Measurements from ENCODE around the gene FGF18. TPM values are rescaled to one million over a fixed set of nuclear protein-coding genes. Genes with fewer than 3 reads are reported as not detected.

The FGF18 gene
- total and polyA plus RNA-seq, 2 experiments from 2014 or later = 0.56 to 0.86 TPM

DNA sequence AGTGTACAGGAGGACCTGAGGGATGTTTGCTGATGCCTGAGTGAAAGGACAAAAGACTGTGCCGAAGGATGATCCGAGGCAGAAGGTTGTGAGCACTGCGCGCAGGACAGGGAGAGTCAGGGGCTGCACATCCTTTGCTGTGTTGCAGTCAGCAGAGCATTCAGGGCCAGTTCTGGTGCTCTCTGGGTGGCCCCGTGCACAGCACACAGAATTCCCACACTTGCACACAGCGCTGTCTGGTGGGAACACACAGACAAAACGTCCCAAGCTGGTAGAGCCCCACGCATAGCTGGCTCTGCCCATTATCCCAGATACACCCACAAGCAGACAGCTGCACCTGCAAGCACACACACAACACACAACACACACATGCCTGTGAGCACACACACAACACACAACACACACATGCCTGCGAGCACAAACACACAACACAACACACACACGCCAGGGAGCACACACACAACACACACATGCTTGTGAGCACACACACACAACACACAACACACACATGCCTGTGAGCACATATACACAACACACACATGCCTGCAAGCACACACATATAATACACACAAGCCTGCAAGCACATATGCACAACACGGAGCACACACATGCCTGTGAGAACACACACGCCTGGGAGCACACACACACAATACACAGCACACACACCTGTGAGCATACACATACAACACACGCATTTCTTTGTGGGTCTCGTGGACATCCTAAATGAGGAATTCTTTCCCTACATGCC lies 74.4 kb downstream of the FGF18 start:
- Histone ChIP-seq H3K27ac (ENCODE audit: low read depth) (peak overlapping the region; percentile 53; the same call in 1 of the 2 replicates), H3K4me1 (ENCODE audit: insufficient read depth) (peaks cover 14% of the 10 kb centered on the region), H3K27me3 (ENCODE audit: insufficient read depth) (no peaks in the 10 kb centered on the region), H4K20me1 (replicated peaks; ENCODE audit: insufficient read depth) (no peaks in the 10 kb centered on the region), H3K9me2 (ENCODE audit: insufficient read depth) (no peaks in the 10 kb centered on the region), H3F3A (replicated peaks; ENCODE audit: low read depth) (0 out of 2 replicates have a peak, but pooled peaks cover 4% of the 10 kb centered on the region), H3K4me3 (no peak overlapping the region), H2AFZ (peak overlapping the region; percentile 87), H3K36me3 (ENCODE audit: insufficient read depth) (no peaks in the 10 kb centered on the region), H3K4me2 (peak overlapping the region; percentile 63; the same call in 1 of the 2 replicates), H3K79me2 (replicated peaks; ENCODE audit: insufficient read depth) (no peaks in the 10 kb centered on the region)
- H3K4me3 Mint-ChIP-seq = peak overlapping the region; percentile 18; the same call in 1 of the 3 replicates
- DNase-seq (ENCODE audit: low spot score) (no peak), ATAC-seq (no peak)
- H3K36me3 Mint-ChIP-seq (ENCODE audit: low read depth) = no peaks in the 10 kb centered on the region
- peak overlapping the region; percentile 92 for H3K27ac Mint-ChIP-seq
- no peak for TF ChIP-seq REST (IDR thresholded peaks at IDR 0.05; ENCODE audit: unreplicated experiment)
- TF ChIP-seq CTCF (conservative IDR thresholded peaks at IDR 0.05; ENCODE audit: low read depth in 2 of 2) = no peak
- no peak for TF ChIP-seq JUNB (IDR thresholded peaks at IDR 0.05; ENCODE audit: unreplicated experiment)
- TF ChIP-seq CREB1 (CRISPR knock-in tag; IDR thresholded peaks at IDR 0.05; ENCODE audit: low read depth) = no peak
- no peak for TF ChIP-seq ZNF331 (CRISPR knock-in tag; IDR thresholded peaks at IDR 0.05; ENCODE audit: low read depth)
- no peak for TF ChIP-seq POLR2AphosphoS5 (IDR thresholded peaks at IDR 0.05; ENCODE audit: low read depth)
- TF ChIP-seq STAT1 (IDR thresholded peaks at IDR 0.05; ENCODE audit: unreplicated experiment) = no peak
- TF ChIP-seq NANOG (IDR thresholded peaks at IDR 0.05; ENCODE audit: borderline replicate concordance) = no peak
- no peak for TF ChIP-seq EZH2phosphoT487 (IDR thresholded peaks at IDR 0.05; ENCODE audit: unreplicated experiment)
- TF ChIP-seq ETS1 (IDR thresholded peaks at IDR 0.05) = no peak
- no peak for TF ChIP-seq EZH2 (IDR thresholded peaks at IDR 0.05; ENCODE audit: low read depth, unreplicated experiment)
- no peak for TF ChIP-seq ZNF114 (CRISPR knock-in tag; IDR thresholded peaks at IDR 0.05)
- TF ChIP-seq, protein P1, sequence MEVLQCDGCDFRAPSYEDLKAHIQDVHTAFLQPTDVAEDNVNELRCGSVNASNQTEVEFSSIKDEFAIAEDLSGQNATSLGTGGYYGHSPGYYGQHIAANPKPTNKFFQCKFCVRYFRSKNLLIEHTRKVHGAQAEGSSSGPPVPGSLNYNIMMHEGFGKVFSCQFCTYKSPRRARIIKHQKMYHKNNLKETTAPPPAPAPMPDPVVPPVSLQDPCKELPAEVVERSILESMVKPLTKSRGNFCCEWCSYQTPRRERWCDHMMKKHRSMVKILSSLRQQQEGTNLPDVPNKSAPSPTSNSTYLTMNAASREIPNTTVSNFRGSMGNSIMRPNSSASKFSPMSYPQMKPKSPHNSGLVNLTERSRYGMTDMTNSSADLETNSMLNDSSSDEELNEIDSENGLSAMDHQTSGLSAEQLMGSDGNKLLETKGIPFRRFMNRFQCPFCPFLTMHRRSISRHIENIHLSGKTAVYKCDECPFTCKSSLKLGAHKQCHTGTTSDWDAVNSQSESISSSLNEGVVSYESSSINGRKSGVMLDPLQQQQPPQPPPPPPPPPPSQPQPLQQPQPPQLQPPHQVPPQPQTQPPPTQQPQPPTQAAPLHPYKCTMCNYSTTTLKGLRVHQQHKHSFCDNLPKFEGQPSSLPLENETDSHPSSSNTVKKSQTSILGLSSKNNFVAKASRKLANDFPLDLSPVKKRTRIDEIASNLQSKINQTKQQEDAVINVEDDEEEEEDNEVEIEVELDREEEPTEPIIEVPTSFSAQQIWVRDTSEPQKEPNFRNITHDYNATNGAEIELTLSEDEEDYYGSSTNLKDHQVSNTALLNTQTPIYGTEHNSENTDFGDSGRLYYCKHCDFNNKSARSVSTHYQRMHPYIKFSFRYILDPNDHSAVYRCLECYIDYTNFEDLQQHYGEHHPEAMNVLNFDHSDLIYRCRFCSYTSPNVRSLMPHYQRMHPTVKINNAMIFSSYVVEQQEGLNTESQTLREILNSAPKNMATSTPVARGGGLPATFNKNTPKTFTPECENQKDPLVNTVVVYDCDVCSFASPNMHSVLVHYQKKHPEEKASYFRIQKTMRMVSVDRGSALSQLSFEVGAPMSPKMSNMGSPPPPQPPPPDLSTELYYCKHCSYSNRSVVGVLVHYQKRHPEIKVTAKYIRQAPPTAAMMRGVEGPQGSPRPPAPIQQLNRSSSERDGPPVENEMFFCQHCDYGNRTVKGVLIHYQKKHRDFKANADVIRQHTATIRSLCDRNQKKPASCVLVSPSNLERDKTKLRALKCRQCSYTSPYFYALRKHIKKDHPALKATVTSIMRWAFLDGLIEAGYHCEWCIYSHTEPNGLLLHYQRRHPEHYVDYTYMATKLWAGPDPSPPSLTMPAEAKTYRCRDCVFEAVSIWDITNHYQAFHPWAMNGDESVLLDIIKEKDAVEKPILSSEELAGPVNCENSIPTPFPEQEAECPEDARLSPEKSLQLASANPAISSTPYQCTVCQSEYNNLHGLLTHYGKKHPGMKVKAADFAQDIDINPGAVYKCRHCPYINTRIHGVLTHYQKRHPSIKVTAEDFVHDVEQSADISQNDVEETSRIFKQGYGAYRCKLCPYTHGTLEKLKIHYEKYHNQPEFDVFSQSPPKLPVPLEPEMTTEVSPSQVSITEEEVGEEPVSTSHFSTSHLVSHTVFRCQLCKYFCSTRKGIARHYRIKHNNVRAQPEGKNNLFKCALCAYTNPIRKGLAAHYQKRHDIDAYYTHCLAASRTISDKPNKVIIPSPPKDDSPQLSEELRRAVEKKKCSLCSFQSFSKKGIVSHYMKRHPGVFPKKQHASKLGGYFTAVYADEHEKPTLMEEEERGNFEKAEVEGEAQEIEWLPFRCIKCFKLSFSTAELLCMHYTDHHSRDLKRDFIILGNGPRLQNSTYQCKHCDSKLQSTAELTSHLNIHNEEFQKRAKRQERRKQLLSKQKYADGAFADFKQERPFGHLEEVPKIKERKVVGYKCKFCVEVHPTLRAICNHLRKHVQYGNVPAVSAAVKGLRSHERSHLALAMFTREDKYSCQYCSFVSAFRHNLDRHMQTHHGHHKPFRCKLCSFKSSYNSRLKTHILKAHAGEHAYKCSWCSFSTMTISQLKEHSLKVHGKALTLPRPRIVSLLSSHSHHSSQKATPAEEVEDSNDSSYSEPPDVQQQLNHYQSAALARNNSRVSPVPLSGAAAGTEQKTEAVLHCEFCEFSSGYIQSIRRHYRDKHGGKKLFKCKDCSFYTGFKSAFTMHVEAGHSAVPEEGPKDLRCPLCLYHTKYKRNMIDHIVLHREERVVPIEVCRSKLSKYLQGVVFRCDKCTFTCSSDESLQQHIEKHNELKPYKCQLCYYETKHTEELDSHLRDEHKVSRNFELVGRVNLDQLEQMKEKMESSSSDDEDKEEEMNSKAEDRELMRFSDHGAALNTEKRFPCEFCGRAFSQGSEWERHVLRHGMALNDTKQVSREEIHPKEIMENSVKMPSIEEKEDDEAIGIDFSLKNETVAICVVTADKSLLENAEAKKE (CRISPR knock-in tag; IDR thresholded peaks at IDR 0.05) = no peak
- no peaks in the 10 kb centered on the region for H3K9me3 Mint-ChIP-seq
- H3K4me1 Mint-ChIP-seq = peaks cover 22% of the 10 kb centered on the region
- peaks cover 17% of the 10 kb centered on the region for H3K27me3 Mint-ChIP-seq (ENCODE audit: insufficient read depth, low read depth, poor library complexity)
